Nephron progenitor cell (in vitro differentiated cells): ENCODE results near the gene SAFB.

Experiments
- DNase-seq: peaks from one replicate; pipeline ENCODE4 v3.0.0; 2021
- H3K27ac Mint-ChIP-seq: 2 replicates; pipeline ENCODE4 v1.8.0; 2021; ENCODE audit warnings: mild to moderate bottlenecking, moderate library complexity, mixed read lengths
- H3K27me3 Mint-ChIP-seq: 2 replicates; pipeline ENCODE4 v1.8.0; 2021; ENCODE audit warnings: mild to moderate bottlenecking, low read depth, mixed read lengths; ENCODE audit not compliant: poor library complexity
- H3K36me3 Mint-ChIP-seq: 2 replicates; pipeline ENCODE4 v1.8.0; 2021; ENCODE audit warnings: low read depth, mixed read lengths
- H3K4me1 Mint-ChIP-seq: 2 replicates; pipeline ENCODE4 v1.8.0; 2021; ENCODE audit warnings: mixed read lengths
- H3K4me3 Mint-ChIP-seq: 2 replicates; pipeline ENCODE4 v1.8.0; 2021; ENCODE audit warnings: mild to moderate bottlenecking, moderate library complexity, mixed read lengths
- H3K9me3 Mint-ChIP-seq: 2 replicates; pipeline ENCODE4 v1.8.0; 2021; ENCODE audit warnings: mild to moderate bottlenecking, moderate library complexity, mixed read lengths
- TF ChIP-seq, protein P1 (sequence below): fragments of 200-600 bp; sonication (generic); IDR thresholded peaks from 2 replicates; pipeline ENCODE4 v1.5.0; 2021; ENCODE audit warnings: antibody characterized with exemption

SAFB gene

DNA sequence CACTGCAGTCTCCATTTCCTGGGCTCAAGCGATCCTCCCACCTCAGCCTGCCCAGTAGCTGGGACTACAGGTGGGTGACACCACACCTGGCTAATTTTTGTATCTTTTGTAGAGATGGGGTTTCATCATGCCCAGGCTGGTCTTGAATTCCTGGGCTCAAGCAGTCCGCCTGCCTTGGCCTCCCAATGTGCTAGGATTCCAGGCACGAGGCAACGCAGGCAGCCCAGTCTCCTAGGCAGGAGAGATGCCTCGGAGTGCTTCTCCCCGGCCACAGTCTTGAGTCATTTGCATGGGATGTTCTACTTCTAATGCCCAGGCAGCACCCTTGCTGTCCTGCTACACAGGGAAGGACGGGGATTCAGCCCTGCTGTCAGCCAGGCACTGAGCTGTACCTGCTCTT is 48.7 kb downstream of the SAFB start:
- H3K27me3 Mint-ChIP-seq = no peaks in the 10 kb centered on the region
- H3K36me3 Mint-ChIP-seq = peaks cover 49% of the 10 kb centered on the region
- H3K9me3 Mint-ChIP-seq = no peaks in the 10 kb centered on the region
- TF ChIP-seq, protein P1, sequence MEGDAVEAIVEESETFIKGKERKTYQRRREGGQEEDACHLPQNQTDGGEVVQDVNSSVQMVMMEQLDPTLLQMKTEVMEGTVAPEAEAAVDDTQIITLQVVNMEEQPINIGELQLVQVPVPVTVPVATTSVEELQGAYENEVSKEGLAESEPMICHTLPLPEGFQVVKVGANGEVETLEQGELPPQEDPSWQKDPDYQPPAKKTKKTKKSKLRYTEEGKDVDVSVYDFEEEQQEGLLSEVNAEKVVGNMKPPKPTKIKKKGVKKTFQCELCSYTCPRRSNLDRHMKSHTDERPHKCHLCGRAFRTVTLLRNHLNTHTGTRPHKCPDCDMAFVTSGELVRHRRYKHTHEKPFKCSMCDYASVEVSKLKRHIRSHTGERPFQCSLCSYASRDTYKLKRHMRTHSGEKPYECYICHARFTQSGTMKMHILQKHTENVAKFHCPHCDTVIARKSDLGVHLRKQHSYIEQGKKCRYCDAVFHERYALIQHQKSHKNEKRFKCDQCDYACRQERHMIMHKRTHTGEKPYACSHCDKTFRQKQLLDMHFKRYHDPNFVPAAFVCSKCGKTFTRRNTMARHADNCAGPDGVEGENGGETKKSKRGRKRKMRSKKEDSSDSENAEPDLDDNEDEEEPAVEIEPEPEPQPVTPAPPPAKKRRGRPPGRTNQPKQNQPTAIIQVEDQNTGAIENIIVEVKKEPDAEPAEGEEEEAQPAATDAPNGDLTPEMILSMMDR = no peak
- H3K4me3 Mint-ChIP-seq = no peak overlapping the region
- H3K4me1 Mint-ChIP-seq = peaks cover 8% of the 10 kb centered on the region
- DNase-seq = no peak
- H3K27ac Mint-ChIP-seq = no peak overlapping the region

DNA sequence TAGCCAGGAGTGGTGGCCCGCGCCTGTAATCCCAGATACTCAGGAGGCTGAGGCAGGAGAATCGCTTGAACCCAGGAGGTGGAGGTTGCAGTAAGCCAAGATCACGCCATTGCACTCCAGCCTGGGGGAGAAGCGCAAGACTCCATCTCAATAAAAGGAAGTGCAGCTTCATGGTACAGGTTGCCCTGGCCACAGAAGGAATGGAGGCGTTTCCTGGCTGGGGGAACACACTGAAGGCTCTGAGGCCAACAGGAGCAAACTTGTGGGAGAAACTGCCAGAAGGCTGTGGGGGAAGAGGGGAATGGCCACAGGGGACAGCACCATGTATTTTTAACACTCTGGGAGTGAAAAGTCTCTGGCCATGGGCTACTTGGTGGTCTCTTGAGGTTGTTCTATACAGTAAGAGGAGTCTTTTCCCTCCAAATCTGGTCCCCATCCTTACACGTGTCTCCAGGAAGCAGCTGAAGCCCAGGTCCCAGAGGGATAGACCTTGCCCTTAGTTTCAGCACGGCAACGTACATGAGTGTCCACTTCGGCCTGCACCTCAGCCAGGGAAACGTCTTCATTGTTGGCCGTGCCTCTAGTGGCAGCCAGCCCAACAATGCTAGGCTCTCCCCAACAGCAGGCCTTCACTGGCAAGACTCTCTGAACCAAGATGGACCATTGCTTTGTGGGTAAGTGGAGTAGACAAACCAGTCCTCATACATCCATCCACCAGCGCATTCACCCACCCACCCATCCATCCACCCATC is 50.0 kb downstream of the SAFB start:
- DNase-seq = no peak
- no peaks in the 10 kb centered on the region for H3K4me1 Mint-ChIP-seq
- TF ChIP-seq, protein P1 = no peak
- H3K27ac Mint-ChIP-seq = no peak overlapping the region
- H3K4me3 Mint-ChIP-seq = no peak overlapping the region
- peaks cover 40% of the 10 kb centered on the region for H3K36me3 Mint-ChIP-seq
- no peaks in the 10 kb centered on the region for H3K9me3 Mint-ChIP-seq
- H3K27me3 Mint-ChIP-seq = no peaks in the 10 kb centered on the region

DNA sequence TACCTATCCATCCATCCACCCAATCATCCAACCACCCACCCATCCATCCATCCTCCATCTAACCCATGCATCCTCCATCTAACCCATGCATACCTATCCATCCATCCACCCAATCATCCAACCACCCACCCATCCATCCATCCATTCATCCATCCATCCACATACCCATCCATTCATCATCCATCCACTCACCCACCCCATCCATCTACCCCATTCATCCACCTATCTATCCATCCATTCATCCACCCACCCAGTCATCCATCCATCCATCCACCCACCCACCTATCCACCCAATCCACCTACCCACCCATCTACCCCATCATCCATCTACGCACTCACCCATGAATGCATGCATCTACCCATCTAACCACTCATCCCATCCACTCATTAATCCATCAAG is 50.9 kb downstream of the SAFB start:
- no peaks in the 10 kb centered on the region for H3K4me1 Mint-ChIP-seq
- no peaks in the 10 kb centered on the region for H3K9me3 Mint-ChIP-seq
- H3K27ac Mint-ChIP-seq = no peak overlapping the region
- TF ChIP-seq, protein P1 = no peak
- peaks cover 31% of the 10 kb centered on the region for H3K36me3 Mint-ChIP-seq
- H3K4me3 Mint-ChIP-seq = no peak overlapping the region
- no peaks in the 10 kb centered on the region for H3K27me3 Mint-ChIP-seq
- DNase-seq = no peak

DNA sequence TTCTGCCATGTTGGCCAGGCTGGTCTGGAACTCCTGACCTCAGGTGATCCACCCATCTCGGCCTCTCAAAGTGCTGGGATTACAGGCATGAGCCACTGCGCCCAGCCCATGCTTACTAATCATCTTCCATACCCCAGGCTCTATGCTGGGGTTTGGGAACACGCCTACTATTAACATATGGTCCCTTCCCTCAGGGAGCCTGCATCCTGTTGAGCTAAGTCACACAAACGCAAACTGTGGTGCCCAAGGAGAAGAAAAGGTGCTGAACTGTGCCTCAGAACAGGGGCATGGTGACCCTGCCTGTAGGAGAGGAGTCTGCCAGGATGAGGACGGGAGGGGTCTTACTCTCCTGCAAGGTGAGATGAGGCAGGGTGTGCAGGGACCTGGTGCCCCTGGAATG is 51.8 kb downstream of the SAFB start:
- Mint-ChIP-seq H3K36me3 (peaks cover 22% of the 10 kb centered on the region), H3K27ac (no peak overlapping the region), H3K4me3 (no peak overlapping the region), H3K4me1 (peaks cover 9% of the 10 kb centered on the region), H3K9me3 (no peaks in the 10 kb centered on the region), H3K27me3 (no peaks in the 10 kb centered on the region)
- TF ChIP-seq, protein P1 = no peak
- no peak for DNase-seq

DNA sequence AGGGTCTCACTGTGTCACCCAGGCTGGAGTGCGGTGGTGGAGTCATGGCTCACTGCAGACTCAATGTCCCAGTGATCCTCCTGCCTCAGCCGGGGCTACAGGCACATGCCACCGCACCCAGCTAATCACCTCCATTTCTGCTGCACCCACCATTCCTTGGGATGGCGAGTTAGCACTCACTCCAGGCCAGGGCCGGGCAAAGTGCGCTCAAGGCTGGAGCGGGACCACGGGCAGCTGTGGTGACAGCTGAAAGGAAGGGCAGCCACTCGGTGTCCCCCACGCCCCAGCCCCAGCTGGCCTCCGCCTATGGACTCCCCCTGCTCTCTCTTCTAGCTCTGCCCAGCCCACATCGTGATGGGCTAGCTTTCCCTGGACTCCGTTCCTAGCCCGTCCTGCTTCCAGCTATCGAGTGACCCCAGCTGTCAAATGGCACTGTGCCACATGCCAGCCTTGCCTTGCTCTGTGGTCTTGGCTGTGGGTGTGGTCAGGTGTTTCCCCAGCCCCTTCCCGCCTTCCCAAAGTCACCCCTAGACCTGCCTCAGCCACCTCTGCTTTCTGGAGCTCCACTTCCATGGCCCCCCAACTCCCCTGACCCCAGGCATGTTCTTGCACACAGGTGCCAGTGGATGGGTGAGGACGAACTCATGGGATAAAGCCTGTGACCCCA is 53.4 kb downstream of the SAFB start:
- H3K9me3 Mint-ChIP-seq = no peaks in the 10 kb centered on the region
- TF ChIP-seq, protein P1 = no peak
- H3K27ac Mint-ChIP-seq = peak overlapping the region; percentile 43
- peaks cover 16% of the 10 kb centered on the region for H3K4me1 Mint-ChIP-seq
- no peak overlapping the region for H3K4me3 Mint-ChIP-seq
- H3K36me3 Mint-ChIP-seq = peaks cover 16% of the 10 kb centered on the region
- H3K27me3 Mint-ChIP-seq = no peaks in the 10 kb centered on the region
- DNase-seq = no peak

DNA sequence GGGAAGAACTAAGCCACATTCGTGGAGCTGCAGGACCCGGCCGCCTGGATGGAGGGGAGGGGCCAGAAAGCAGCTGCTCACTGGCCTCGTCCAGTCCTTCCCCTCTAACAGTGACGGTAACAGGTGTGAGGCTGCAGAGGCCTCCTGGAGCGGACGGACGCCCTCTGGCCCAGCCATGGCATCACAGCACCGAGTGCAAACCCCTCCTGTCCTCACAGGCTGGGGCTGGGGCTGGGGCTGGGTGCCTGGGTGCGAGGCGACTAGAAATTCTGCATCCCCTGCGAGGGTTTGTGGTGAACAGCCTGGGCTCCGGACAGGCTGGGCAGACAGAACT is 53.9 kb downstream of the SAFB start:
- Mint-ChIP-seq H3K27ac (no peak overlapping the region), H3K9me3 (no peaks in the 10 kb centered on the region), H3K4me1 (peaks cover 21% of the 10 kb centered on the region), H3K36me3 (peaks cover 14% of the 10 kb centered on the region), H3K4me3 (no peak overlapping the region), H3K27me3 (no peaks in the 10 kb centered on the region)
- DNase-seq = no peak
- TF ChIP-seq, protein P1 = no peak
